Gastroesophageal sphincter (tissue), 4 donors: ENCODE results near the gene FXR2. TPM values are rescaled to one million over a fixed set of nuclear protein-coding genes. Genes with fewer than 3 reads are reported as not detected.

Experiments used
- ATAC-seq: fragments of 150-250 bp; one replicate; pipeline ENCODE4 v1.9.1; 2016; ENCODE audit warnings: mild to moderate bottlenecking, moderate library complexity
- H3K27ac ChIP-seq, 4 donors: fragments of 200-600 bp; sonication (generic) in 3 of 4; 1 replicate in 3 of 4; 2 replicates in 1 of 4; pipeline ENCODE4 v1.5.1; 2016 to 2019
- H3K27me3 ChIP-seq: fragments of 200-600 bp; sonication (generic); one replicate; pipeline ENCODE4 v1.5.1; 2019
- H3K36me3 ChIP-seq, 2 donors: fragments of 200-600 bp; sonication (generic); one replicate each; pipeline ENCODE4 v1.5.1; 2019; ENCODE audit warnings: control low read depth in 1 of 2
- H3K4me1 ChIP-seq, 3 donors: fragments of 200-600 bp; sonication (generic); 1 replicate in 2 of 3; 2 replicates in 1 of 3; pipeline ENCODE4 v1.5.1; 2016 to 2019; ENCODE audit warnings: control low read depth in 2 of 3
- H3K4me3 ChIP-seq, 2 donors: fragments of 200-600 bp; sonication (generic); one replicate each; pipeline ENCODE4 v1.5.1; 2019; ENCODE audit warnings: mild to moderate bottlenecking in 1 of 2, moderate library complexity in 1 of 2
- H3K9me3 ChIP-seq, 3 donors: fragments of 200-600 bp; sonication (generic); one replicate each; pipeline ENCODE4 v1.5.1; 2017 to 2019; ENCODE audit warnings: control low read depth in 2 of 3
- CTCF ChIP-seq, 4 experiments: fragments of 200-600 bp in 2 of 4; fragments of 450-650 bp in 2 of 4; sonication (generic) in 1 of 4; IDR thresholded peaks; one replicate each; pipeline ENCODE4 v1.5.1; 2017 to 2019; ENCODE audit warnings: antibody characterized with exemption in 4 of 4, mild to moderate bottlenecking in 2 of 4, moderate library complexity in 2 of 4
- EP300 ChIP-seq: sonication (generic); formaldehyde crosslinking; IDR thresholded peaks from one replicate; pipeline ENCODE4 v1.6.1; 2017; ENCODE audit warnings: antibody characterized with exemption, mild to moderate bottlenecking
- POLR2A ChIP-seq, 2 donors: fragments of 450-650 bp; IDR thresholded peaks; one replicate each; pipeline ENCODE4 v1.6.1; 2017; ENCODE audit warnings: antibody characterized with exemption in 2 of 2, mild to moderate bottlenecking in 2 of 2, moderate library complexity in 1 of 2
- POLR2AphosphoS5 ChIP-seq: sonication (generic); formaldehyde crosslinking; IDR thresholded peaks from one replicate; pipeline ENCODE4 v1.6.1; 2017; ENCODE audit warnings: antibody characterized with exemption
- WGBS, 2 donors: methylation state at CpG; one replicate each; pipeline ENCODE4 v1.1.5; 2018; ENCODE audit warnings: low coverage in 1 of 2; 5-methylcytosine and 5-hydroxymethylcytosine counted together
- total RNA-seq, 4 donors: library from RNA; depleted of rRNA; stranded (reverse); fragments of >200 nt; gene quantifications; one replicate each; pipeline ENCODE4 v1.1.0, GENCODE V29; 2016

FXR2 gene
- total RNA-seq, 4 donors from 2014 or later = 39.3 to 54.6 (median 47.4) TPM

GRCh38 chr17:7591596-7591995, 23.1 kb downstream of the FXR2 start:
- Histone ChIP-seq H3K4me1 (peaks cover 0 to 36% (median 13%) of the 10 kb centered on the region in 3 donors), H3K4me3 (no peak overlapping the region), H3K36me3 (peaks cover 3 to 75% of the 10 kb centered on the region in 2 donors), H3K27me3 (no peaks in the 10 kb centered on the region), H3K9me3 (no peaks in the 10 kb centered on the region), H3K27ac (no peak overlapping the region)
- TF ChIP-seq CTCF (IDR thresholded peaks at IDR 0.05) = no peak
- no peak for TF ChIP-seq POLR2A (IDR thresholded peaks at IDR 0.05)
- TF ChIP-seq POLR2AphosphoS5 = no peak
- ATAC-seq = no peak
- WGBS, 2 donors = 81% methylated on average over 3 of the region's 5 CpGs; no CpG with 5 or more reads in 1 of the 2 donors

- no CpG with 5 or more reads among the region's 4 CpGs for WGBS, 2 donors
- peaks cover 3 to 74% of the 10 kb centered on the region in 2 donors for H3K36me3 ChIP-seq
- peak overlapping the region in 1 of 4 donors; percentile 87 for H3K27ac ChIP-seq
- ATAC-seq = no peak
- H3K4me1 ChIP-seq = peaks cover 0 to 39% (median 14%) of the 10 kb centered on the region in 3 donors
- H3K9me3 ChIP-seq = no peaks in the 10 kb centered on the region
- no peaks in the 10 kb centered on the region for H3K27me3 ChIP-seq
- TF ChIP-seq POLR2A (IDR thresholded peaks at IDR 0.05) (no peak), CTCF (IDR thresholded peaks at IDR 0.05) (no peak), POLR2AphosphoS5 (no peak), EP300 (no peak)
- no peak overlapping the region for H3K4me3 ChIP-seq
Measured at GRCh38 chr17:7590743-7591142, 24.0 kb downstream of the FXR2 start.

- WGBS, 2 donors = 40 to 80% methylated on average over 1 of the region's 24 CpGs
- H3K27ac ChIP-seq = peak within 1 kb of the TSS; percentile 64 to 89 (median 88)
- no peak for ATAC-seq
- peak within 1 kb of the TSS; percentile 35 to 74 for H3K4me3 ChIP-seq
- H3K27me3 ChIP-seq = no peaks in the 10 kb centered on the region
- no peak for TF ChIP-seq POLR2AphosphoS5
- no peak for TF ChIP-seq EP300
- TF ChIP-seq CTCF (IDR thresholded peaks at IDR 0.05) = no peak
- no peak for TF ChIP-seq POLR2A (IDR thresholded peaks at IDR 0.05)
- peaks cover 0 to 46% (median 15%) of the 10 kb centered on the region in 3 donors for H3K4me1 ChIP-seq
- no peaks in the 10 kb centered on the region for H3K9me3 ChIP-seq
- H3K36me3 ChIP-seq = peaks cover 3 to 68% of the 10 kb centered on the region in 2 donors
Measured at GRCh38 chr17:7589891-7590691, 24.6 kb downstream of the FXR2 start, which contains the start of gene SOX15. Gene SOX15 (minus strand): TSS chr17:7590094. CDS start chr17:7589676, 418 bp downstream.

- peak in 3 of 4 experiments; percentile 91 to 97 (median 92) for TF ChIP-seq CTCF (IDR thresholded peaks at IDR 0.05)
- no peak for TF ChIP-seq POLR2A (IDR thresholded peaks at IDR 0.05)
- TF ChIP-seq POLR2AphosphoS5 = peak; percentile 54
- peak overlapping the region; percentile 64 to 89 (median 88) for H3K27ac ChIP-seq
- H3K4me1 ChIP-seq = peaks cover 0 to 53% (median 22%) of the 10 kb centered on the region in 3 donors
- peak; percentile 89 for ATAC-seq
- peaks cover 3 to 60% of the 10 kb centered on the region in 2 donors for H3K36me3 ChIP-seq
- H3K4me3 ChIP-seq = peak overlapping the region; percentile 35 to 74
- H3K27me3 ChIP-seq = no peaks in the 10 kb centered on the region
- no peaks in the 10 kb centered on the region for H3K9me3 ChIP-seq
- 0% methylated on average over 1 of the region's 56 CpGs; no CpG with 5 or more reads in 1 of the 2 donors for WGBS, 2 donors
Measured at GRCh38 chr17:7589204-7589868, 25.4 kb downstream of the FXR2 start.
